GM19240 (cell line): ENCODE results near the gene RAI1.
A peak's percentile ranks its signal among the peaks of the same experiment; 100 is the strongest.
"Not testable (repeated sequence)": the region's sequence is repeated elsewhere in the genome, so short reads cannot be mapped to it uniquely, and the experiment has no call there.

ENCODE experiments used
- DNase-seq: peaks from one replicate; pipeline ENCODE4 v3.0.0; 2011; ENCODE audit warnings: low spot score; ENCODE audit not compliant: insufficient read length

Gene RAI1, protein sequence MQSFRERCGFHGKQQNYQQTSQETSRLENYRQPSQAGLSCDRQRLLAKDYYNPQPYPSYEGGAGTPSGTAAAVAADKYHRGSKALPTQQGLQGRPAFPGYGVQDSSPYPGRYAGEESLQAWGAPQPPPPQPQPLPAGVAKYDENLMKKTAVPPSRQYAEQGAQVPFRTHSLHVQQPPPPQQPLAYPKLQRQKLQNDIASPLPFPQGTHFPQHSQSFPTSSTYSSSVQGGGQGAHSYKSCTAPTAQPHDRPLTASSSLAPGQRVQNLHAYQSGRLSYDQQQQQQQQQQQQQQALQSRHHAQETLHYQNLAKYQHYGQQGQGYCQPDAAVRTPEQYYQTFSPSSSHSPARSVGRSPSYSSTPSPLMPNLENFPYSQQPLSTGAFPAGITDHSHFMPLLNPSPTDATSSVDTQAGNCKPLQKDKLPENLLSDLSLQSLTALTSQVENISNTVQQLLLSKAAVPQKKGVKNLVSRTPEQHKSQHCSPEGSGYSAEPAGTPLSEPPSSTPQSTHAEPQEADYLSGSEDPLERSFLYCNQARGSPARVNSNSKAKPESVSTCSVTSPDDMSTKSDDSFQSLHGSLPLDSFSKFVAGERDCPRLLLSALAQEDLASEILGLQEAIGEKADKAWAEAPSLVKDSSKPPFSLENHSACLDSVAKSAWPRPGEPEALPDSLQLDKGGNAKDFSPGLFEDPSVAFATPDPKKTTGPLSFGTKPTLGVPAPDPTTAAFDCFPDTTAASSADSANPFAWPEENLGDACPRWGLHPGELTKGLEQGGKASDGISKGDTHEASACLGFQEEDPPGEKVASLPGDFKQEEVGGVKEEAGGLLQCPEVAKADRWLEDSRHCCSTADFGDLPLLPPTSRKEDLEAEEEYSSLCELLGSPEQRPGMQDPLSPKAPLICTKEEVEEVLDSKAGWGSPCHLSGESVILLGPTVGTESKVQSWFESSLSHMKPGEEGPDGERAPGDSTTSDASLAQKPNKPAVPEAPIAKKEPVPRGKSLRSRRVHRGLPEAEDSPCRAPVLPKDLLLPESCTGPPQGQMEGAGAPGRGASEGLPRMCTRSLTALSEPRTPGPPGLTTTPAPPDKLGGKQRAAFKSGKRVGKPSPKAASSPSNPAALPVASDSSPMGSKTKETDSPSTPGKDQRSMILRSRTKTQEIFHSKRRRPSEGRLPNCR (N-terminal part only)

DNA sequence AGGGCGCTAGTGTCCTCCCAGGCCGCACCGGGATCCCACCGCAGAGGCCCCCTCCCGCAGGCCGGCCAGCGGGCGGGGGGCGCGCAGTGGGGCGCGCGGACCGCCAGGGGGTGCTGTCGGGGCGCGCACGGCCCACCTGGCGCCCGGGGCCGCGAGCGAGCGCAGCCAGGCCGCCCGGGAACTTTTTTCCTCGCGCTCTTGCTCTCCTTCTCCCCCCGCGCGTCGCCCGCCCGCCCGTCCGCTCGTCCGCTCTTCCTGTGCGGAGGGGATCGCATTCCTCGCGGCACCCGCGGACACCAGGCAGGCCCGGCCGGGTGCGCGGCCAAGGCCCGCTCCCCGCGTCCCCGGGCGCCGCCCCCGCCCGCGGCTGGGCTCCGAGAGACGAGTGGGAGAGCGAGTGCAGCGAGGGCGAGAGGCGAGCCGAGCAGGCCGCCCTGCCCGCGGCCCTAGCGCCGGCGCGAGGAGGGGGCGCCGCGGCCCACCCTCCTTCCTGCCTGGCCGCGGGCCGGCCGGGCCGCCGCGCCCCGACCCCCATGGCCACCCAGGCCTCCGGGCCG, at the start of gene RAI1:
Gene RAI1 (plus strand): TSS at position 272 of the 557 bp plus-strand sequence. CDS start 111,491 bp downstream, outside the sequence.
- DNase-seq, result peak; percentile 74

DNA sequence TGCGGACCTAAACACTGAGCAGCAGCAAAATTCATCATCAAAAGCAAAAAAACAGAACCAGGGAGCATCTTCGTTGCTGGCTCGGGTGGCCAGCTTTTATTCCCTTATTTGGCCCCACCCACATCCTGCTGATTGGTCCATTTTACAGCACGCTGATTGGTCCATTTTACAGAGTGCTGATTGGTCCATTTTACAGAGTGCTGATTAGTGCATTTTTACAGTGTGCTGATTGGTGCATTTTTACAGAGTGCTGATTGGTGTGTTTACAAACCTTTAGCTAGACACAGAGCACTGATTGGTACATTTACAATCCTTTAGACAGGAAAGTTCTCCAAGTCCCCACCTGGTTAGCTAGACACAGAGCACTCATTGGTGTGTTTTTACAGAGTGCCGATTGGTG, 48.6 kb upstream of the RAI1 start:
- not testable (repeated sequence) for DNase-seq

DNA sequence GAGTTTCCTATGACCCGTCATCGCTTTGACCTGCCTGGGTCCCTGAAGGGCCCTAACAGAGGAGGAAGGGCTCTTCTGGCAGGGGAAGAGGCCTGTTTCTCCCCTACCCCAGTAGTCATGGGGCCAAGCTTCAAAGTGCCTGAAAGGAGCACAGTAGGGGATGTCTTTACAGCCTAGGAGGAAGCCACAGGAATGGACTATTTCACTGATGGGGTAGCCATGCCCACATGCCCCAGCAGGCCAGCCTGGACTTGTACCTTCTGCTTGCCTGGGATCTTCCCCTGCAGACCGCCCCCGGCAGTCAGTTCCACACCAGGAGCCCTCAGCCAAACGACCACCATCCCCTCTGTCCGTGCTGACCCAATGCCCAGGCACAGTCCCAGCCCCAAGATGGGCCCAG, 47.9 kb upstream of the RAI1 start:
- no peak for DNase-seq

DNA sequence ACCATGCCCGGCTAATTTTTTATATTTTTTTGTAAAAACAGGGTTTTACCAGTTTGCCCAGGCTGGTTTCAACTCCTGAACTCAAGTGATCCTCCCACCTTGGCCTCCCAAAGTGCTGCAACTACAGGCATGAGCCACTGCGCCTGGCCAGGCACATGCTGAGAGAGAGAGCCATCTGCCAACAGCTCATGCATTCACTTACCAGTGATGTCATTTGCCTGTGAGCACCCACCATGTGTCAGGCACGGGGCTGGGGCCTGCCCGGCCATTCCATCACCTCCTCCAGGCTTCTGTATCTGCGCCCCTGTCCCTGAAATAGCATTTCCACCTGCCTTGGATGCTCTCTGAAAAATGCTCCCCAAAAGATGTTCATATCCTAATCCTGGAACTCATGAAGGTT, 46.1 kb upstream of the RAI1 start:
- no peak for DNase-seq

DNA sequence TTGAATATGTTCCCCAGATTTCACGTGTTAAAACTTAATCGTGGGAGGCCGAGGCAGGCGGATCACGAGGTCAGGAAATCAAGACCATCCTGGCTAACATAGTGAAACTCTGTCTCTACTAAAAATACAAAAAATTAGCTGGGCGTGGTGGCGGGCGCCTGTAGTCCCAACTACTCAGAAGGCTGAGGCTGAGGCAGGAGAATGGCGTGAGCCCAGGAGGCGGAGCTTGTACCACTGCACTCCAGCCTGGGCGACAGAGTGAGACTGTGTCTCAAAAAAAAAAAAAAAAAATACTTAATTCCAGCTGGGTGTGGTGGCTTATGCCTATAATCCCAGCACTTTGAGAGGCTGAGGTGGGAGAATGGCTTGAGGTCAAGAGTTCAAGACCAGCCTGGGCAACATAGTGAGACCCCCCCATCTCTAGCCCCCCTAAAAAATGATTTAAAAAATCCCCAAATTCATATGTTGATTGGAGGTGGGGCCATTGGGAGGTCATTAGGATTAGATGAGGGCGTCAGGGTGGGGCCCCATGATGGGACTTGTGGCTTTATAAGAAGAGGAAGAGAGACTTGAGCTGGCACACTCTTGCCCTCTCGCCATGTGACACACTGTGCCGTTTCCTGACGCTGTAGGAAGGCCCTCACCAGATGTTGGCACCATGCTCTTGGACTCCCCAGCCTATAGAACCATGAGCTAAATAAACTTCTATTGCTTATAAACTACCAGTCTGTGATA, 45.6 kb upstream of the RAI1 start:
- not testable (repeated sequence) for DNase-seq

DNA sequence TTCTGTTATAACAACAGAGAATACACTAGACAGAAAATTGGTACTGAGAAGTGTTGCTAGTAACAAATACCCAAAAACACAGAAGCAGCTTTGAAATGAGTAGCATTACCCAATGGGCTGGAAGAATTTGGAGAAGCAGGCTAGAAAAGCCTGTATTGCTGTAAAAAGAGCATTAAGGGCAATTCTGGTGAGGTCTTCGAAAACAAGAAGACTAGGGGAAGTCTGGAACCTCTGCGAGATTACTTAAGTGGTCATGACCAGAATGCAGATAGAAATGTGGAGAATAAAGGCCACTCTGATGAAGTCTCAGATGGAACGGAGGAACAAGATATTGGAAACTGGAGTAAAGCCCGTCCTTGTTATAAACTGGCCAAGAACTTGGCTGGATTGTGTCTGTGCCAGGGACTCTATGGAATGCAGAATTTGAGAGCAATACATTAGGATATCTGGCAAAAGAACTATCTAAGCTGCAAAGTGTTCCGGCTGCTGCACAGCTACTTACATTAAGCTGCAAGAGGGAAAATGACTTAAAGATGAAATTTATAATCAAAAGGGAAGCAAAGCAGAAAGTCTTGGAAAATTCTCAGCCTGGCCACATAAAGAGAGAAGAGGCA, 44.9 kb upstream of the RAI1 start:
- no peak for DNase-seq

DNA sequence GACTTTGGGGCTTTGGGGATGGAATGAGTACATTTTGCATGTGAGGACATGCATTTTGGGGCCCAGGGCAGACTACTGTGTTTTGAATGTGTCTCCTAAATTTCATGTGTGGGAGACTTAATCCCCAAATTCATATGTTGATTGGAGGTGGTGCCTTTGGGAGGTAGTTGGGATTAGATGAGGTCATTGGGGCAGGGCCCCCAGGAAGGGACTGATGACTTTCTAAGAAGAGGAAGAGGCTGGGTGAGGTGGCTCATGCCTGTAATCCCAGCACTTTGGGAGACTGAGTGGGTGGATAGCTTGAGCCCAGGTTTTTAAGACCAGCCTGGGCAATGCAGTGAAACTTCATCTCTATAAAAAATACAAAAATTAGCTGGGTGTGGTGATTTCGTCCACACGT, 42.8 kb upstream of the RAI1 start:
- DNase-seq, result no peak

DNA sequence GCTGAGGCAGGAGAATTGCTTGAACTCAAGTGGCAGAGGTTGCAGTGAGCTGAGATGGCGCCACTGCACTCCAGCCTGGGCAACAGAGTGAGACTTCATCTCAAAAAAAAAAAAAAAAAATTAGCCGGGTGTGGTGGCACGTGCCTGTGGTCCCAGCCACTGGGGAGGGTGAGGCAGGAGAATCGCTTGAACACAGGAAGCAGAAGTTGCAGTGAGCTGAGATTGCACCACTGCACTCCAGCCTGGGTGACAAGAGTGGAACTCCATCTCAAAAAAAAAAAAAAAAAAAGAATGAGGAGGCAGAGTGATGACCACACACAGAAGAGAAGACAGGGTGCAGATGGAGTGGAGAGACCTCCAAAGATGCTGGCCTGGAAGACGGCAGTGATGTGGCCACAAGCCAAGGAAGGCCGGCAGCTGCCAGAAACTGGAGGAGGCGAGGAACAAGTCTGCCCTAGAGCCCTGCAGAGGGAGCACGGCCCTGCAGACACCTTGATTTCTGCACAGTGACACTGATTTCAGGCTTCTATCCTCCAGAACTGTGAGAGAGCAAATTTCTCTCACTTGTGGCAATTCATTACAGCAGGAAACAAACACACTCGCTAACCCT, 41.5 kb upstream of the RAI1 start:
- not testable (repeated sequence) for DNase-seq

DNA sequence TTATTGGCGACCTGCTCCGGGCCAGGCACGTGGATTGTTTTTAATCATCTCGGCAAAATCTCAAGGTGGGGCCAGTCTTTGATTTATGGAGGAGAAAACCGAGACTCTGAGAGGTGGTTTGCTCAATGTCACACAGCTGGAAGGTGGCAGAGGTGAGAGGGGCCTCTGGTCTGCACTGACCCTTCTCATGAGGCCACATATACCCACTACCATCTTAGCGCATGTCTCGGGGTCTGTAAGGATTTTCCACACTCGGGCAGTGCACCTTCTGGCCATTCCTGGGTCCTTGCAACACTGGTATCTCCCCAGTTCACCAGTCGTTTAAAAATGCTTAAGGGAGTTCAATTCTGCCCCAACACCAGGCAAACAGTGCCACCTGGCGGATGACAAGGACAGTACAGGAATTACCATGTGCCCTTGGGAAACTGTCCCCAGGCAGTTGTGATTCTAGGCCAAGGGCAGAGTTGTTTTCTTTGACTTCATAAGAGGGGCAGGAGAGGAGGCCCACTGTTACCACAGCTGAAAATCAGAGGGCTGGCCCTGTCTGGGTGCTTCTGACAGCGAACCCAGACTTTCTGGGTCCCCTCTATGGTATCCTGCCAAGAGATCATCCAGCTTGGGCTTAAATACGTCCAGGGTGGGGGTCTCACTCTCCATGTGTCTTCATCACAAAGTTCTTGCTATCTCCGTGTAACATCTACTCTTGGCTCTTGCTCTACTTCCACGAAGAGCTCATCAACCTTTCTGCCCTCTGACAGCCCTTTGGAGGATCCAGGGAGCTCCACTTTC, 39.4 kb upstream of the RAI1 start:
- DNase-seq, result peak; percentile 49

DNA sequence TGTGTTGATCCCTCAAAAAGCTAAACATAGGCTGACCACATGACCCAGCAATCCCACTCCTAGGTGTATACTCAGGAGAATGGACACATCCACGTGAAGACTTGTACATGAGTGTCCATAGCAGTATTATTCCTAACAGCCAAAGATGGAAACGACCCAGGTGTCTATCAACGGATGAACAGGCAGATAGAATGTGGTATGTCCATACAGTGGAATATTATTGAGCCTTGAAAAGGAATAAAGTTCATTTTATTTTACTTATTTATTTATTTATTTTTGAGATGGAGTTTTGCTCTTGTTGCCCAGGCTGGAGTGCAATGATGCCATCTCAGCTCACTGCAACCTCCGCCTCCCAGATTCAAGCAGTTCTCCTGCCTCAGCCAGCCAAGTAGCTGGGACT, 36.1 kb upstream of the RAI1 start:
- DNase-seq, result not testable (repeated sequence)

DNA sequence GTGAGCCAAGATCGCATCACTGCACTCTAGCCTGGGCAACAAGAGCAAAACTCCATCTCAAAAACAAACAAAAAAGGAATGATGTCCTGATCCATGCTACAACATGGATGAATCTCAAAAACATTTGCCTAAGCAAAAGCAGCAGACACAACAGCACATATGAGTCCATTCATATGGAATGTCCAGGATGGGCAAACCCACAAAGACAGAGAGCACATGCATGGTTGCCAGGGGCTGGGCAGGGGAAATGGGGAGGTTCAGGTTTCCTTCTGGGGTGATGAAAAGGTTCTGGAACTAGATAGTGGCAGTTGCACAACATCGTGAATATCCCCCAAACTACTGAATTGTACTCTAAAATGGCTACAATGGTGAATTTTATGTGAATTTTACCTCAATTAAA, 35.3 kb upstream of the RAI1 start:
- DNase-seq, result no peak

DNA sequence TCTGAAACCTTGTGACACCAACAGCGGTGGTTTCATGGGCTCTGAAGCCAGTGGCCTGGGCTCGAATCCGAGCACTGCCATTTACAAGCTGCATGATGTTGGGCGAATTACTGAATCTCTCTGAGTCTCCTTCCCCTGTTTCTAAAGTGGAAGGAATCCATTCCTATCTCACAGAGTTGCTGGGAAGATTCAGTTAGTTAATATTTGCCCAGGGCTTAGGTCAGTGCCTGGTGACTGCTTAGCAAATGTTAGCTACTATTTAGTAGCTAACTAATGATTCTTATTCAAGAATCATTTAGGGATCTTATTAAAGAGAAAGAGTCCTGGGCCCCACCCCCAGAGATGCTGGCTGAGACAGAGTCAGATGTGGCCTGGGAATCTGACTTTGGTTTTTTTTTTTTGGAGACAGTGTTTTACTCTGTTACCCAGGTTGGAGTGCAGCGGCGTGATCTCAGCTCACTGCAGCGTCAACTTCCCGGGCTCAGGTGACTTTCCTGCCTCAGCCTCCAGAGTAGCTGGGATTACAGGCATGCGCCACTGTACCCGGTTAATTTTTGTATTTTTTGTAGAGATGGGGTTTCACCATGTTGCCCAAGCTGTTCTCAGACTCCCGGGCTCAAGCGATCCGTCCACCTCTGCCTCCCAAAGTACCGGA, 33.6 kb upstream of the RAI1 start:
- DNase-seq, result no peak

DNA sequence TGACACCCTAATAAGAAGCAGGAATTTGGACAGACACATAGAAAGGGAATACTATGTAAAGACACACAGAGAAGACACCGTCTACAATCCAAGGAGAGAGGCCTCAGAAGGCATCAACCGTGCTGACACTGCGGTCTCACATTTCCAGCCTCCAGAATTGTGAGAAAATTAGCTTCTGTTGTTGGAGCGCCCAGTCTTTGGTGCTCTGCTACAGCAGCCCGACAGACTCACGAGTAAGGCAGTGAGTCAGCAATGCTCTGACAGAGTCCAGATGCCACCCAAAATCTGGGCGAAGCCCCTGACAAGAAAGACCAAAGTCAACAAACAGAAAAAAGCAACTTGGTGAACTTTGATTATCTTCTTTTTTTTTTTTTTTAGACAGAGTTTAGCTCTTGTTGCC, 32.5 kb upstream of the RAI1 start:
- no peak for DNase-seq

DNA sequence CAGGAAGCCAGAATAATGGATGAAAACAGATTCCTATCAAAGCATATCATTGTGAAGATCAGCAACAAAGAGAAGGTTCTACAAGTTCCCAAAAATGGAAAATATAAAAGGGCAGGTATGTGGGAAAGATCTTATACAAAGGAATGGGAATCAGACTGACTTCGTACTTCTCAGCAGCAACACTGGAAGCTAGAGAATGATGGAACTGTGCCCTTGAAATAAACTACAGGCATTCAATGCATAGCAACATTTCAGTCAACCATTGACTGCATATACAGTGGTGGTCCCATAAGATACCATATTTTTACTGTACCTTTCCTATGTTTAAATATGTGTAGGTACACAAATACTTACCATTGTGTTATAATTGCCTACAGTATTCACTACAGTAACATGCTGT, 30.3 kb upstream of the RAI1 start:
- no peak for DNase-seq

DNA sequence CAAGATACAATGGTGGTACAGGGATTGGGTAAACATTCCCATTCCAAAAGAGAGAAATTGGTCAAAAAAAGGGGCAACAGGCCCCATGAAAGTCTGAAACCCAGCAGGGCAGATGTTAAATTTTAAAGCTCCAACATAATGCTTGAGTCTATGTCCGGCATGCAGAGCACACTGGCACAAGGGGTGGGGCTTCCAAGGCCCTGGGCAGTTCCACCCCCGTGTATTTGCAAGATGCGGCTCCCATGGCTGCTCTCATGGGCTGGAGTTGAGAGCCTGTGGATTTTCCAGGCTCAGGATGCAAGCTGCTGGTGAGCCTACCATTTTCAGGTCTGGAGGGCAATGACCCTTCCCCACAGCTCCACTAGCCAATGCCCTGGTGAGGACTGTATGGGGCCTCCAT, 27.9 kb upstream of the RAI1 start:
- DNase-seq, result no peak

DNA sequence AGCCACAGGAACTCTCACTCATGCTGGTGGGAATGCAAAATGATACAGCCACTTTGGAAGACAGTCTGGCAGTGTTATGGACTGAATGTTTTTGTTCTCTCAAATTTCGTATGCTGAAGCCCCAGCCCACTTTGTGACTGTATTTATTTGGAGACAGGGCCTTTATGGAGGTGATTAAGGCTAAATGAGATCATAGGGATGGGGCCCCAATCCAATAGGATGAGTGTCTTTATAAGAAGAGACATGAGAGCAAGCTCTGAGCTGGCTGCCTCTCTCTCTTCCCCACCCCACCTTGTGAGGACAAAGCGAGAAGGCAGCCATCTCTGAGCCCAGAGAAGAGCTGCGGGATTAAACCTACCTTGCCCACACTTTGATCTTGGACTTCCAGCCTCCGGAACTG, 21.9 kb upstream of the RAI1 start:
- DNase-seq, result no peak

DNA sequence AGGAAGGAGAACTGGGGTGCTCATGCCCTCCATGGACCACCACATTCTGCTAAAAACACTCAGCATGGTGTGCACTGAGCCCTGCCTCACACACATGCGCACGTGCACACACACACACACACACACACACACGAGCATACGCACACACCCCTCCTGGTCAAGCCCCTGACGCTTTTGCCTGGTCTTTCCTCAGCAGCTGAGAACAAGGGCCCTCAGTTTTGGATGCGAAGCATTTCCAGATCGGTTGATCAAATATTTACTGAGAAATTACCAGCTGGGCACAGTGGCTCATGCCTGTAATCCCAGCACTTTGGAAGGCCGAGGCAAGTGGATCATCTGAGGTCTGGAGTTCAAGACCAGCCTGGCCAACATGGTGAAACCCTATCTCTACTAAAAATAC, 20.1 kb upstream of the RAI1 start:
- no peak for DNase-seq

DNA sequence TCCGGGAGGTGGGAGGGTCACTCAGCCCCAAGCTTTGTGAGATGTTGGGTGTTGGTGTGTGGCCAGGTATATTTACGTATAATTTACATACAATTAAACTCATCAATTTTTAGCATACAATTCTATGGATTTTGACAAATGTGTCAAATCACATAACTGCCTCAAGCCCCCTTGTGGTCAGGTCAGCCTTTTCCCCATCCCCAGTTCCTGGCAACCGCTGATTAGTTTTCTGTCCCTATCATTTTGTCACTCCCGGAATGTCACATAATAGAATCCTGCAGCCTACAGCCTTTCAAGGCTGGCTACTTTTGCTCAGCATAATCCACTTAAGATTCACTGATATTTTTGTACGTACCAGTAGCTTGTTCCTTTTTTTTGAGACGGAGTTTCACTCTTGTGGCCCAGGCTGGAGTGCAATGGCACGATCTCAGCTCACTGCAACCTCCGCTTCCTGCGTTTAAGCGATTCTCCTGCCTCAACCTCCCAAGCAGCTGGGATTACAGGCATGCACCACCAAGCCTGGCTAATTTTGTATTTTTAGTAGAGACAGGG, 19.3 kb upstream of the RAI1 start:
- no peak for DNase-seq
